ENCODE measurements around the gene FAM114A1.
"Not testable (repeated sequence)": the region's sequence is repeated elsewhere in the genome, so short reads cannot be mapped to it uniquely, and the experiment has no call there.

The FAM114A1 gene

GRCh38 chr4:38926896-38927295, 59.3 kb downstream of the FAM114A1 start:
- DNase-seq (no peak), ATAC-seq (no peak)
- Mint-ChIP-seq H3K27me3 (no peaks in the 10 kb centered on the region), H3K4me3 (no peak overlapping the region), H3K36me3 (ENCODE audit: low read depth) (no peaks in the 10 kb centered on the region), H3K27ac (no peak overlapping the region), H3K9me3 (no peaks in the 10 kb centered on the region), H3K4me1 (no peaks in the 10 kb centered on the region)

- H3K4me1 Mint-ChIP-seq = no peaks in the 10 kb centered on the region
- H3K27ac Mint-ChIP-seq = no peak overlapping the region
- H3K9me3 Mint-ChIP-seq = no peaks in the 10 kb centered on the region
- ATAC-seq = no peak
- no peak overlapping the region for H3K4me3 Mint-ChIP-seq
- H3K36me3 Mint-ChIP-seq (ENCODE audit: low read depth) = no peaks in the 10 kb centered on the region
- H3K27me3 Mint-ChIP-seq = no peaks in the 10 kb centered on the region
- DNase-seq = no peak
These were observed 61.0 kb downstream of the FAM114A1 start for GRCh38 chr4:38928568-38928967.

GRCh38 chr4:38928974-38929373, 61.4 kb downstream of the FAM114A1 start:
- ATAC-seq = no peak
- H3K36me3 Mint-ChIP-seq (ENCODE audit: low read depth) = no peaks in the 10 kb centered on the region
- no peaks in the 10 kb centered on the region for H3K4me1 Mint-ChIP-seq
- DNase-seq = no peak
- H3K27me3 Mint-ChIP-seq = no peaks in the 10 kb centered on the region
- no peaks in the 10 kb centered on the region for H3K9me3 Mint-ChIP-seq
- no peak overlapping the region for H3K27ac Mint-ChIP-seq
- H3K4me3 Mint-ChIP-seq = no peak overlapping the region

- H3K27ac Mint-ChIP-seq = no peak overlapping the region
- no peak for ATAC-seq
- no peaks in the 10 kb centered on the region for H3K9me3 Mint-ChIP-seq
- H3K4me1 Mint-ChIP-seq = no peaks in the 10 kb centered on the region
- H3K36me3 Mint-ChIP-seq (ENCODE audit: low read depth) = no peaks in the 10 kb centered on the region
- no peak for DNase-seq
- no peak overlapping the region for H3K4me3 Mint-ChIP-seq
- no peaks in the 10 kb centered on the region for H3K27me3 Mint-ChIP-seq
These were observed 62.6 kb downstream of the FAM114A1 start for GRCh38 chr4:38930204-38930603.

GRCh38 chr4:38930707-38931106, 63.1 kb downstream of the FAM114A1 start:
- Mint-ChIP-seq H3K36me3 (ENCODE audit: low read depth) (no peaks in the 10 kb centered on the region), H3K27ac (no peak overlapping the region), H3K27me3 (no peaks in the 10 kb centered on the region), H3K4me1 (no peaks in the 10 kb centered on the region), H3K9me3 (no peaks in the 10 kb centered on the region), H3K4me3 (no peak overlapping the region)
- ATAC-seq (no peak), DNase-seq (no peak)

- H3K4me3 Mint-ChIP-seq = no peak overlapping the region
- no peaks in the 10 kb centered on the region for H3K27me3 Mint-ChIP-seq
- H3K27ac Mint-ChIP-seq = no peak overlapping the region
- no peak for ATAC-seq
- H3K9me3 Mint-ChIP-seq = no peaks in the 10 kb centered on the region
- DNase-seq = no peak
- H3K4me1 Mint-ChIP-seq = no peaks in the 10 kb centered on the region
- no peaks in the 10 kb centered on the region for H3K36me3 Mint-ChIP-seq (ENCODE audit: low read depth)
These were observed 63.5 kb downstream of the FAM114A1 start for GRCh38 chr4:38931125-38931524.

GRCh38 chr4:38935391-38936073, 67.9 kb downstream of the FAM114A1 start:
- H3K36me3 Mint-ChIP-seq (ENCODE audit: low read depth) = no peaks in the 10 kb centered on the region
- no peak for DNase-seq
- H3K4me3 Mint-ChIP-seq = no peak overlapping the region
- no peaks in the 10 kb centered on the region for H3K27me3 Mint-ChIP-seq
- H3K9me3 Mint-ChIP-seq = no peaks in the 10 kb centered on the region
- H3K27ac Mint-ChIP-seq = no peak overlapping the region
- no peak for ATAC-seq
- peaks cover 18% of the 10 kb centered on the region for H3K4me1 Mint-ChIP-seq

- Mint-ChIP-seq H3K36me3 (ENCODE audit: low read depth) (no peaks in the 10 kb centered on the region), H3K27ac (peak overlapping the region; percentile 36), H3K27me3 (no peaks in the 10 kb centered on the region), H3K9me3 (no peaks in the 10 kb centered on the region), H3K4me1 (peaks cover 34% of the 10 kb centered on the region), H3K4me3 (no peak overlapping the region)
- ATAC-seq (peak; percentile 91), DNase-seq (no peak)
These were observed 71.6 kb downstream of the FAM114A1 start for GRCh38 chr4:38939165-38939564.

GRCh38 chr4:38940476-38940875, 72.9 kb downstream of the FAM114A1 start:
- H3K27me3 Mint-ChIP-seq = no peaks in the 10 kb centered on the region
- no peak for DNase-seq

GRCh38 chr4:38941906-38942305, 74.3 kb downstream of the FAM114A1 start:
- peaks cover 34% of the 10 kb centered on the region for H3K4me1 Mint-ChIP-seq
- ATAC-seq; H3K4me3 Mint-ChIP-seq; H3K36me3 Mint-ChIP-seq (ENCODE audit: low read depth); DNase-seq; H3K27me3 Mint-ChIP-seq; H3K9me3 Mint-ChIP-seq; H3K27ac Mint-ChIP-seq: not testable (repeated sequence)

More at GRCh38 chr4:38940476-38940875, 72.9 kb downstream of the FAM114A1 start:
- Mint-ChIP-seq H3K36me3 (ENCODE audit: low read depth) (no peaks in the 10 kb centered on the region), H3K4me1 (peaks cover 34% of the 10 kb centered on the region), H3K27ac (no peak overlapping the region), H3K4me3 (no peak overlapping the region), H3K9me3 (no peaks in the 10 kb centered on the region)
- peak; percentile 61 for ATAC-seq

GRCh38 chr4:38943343-38943742, 75.7 kb downstream of the FAM114A1 start:
- H3K27ac Mint-ChIP-seq = no peak overlapping the region
- ATAC-seq = no peak
- no peak for DNase-seq
- H3K36me3 Mint-ChIP-seq (ENCODE audit: low read depth) = no peaks in the 10 kb centered on the region
- H3K27me3 Mint-ChIP-seq = no peaks in the 10 kb centered on the region
- H3K4me1 Mint-ChIP-seq = peaks cover 36% of the 10 kb centered on the region
- H3K9me3 Mint-ChIP-seq = no peaks in the 10 kb centered on the region
- H3K4me3 Mint-ChIP-seq = no peak overlapping the region

- Mint-ChIP-seq H3K27ac (no peak overlapping the region), H3K9me3 (no peaks in the 10 kb centered on the region), H3K4me1 (peaks cover 35% of the 10 kb centered on the region), H3K36me3 (ENCODE audit: low read depth) (no peaks in the 10 kb centered on the region), H3K4me3 (no peak overlapping the region), H3K27me3 (no peaks in the 10 kb centered on the region)
- ATAC-seq (no peak), DNase-seq (no peak)
These were observed 76.8 kb downstream of the FAM114A1 start for GRCh38 chr4:38944440-38944839.

GRCh38 chr4:38946919-38947318, 79.3 kb downstream of the FAM114A1 start:
- ATAC-seq (no peak), DNase-seq (no peak)
- Mint-ChIP-seq H3K36me3 (ENCODE audit: low read depth) (no peaks in the 10 kb centered on the region), H3K27ac (no peak overlapping the region), H3K4me3 (no peak overlapping the region), H3K4me1 (peaks cover 18% of the 10 kb centered on the region), H3K27me3 (no peaks in the 10 kb centered on the region), H3K9me3 (no peaks in the 10 kb centered on the region)

GRCh38 chr4:38948551-38948950, 80.9 kb downstream of the FAM114A1 start:
- ATAC-seq = no peak
- Mint-ChIP-seq H3K4me3 (no peak overlapping the region), H3K36me3 (ENCODE audit: low read depth) (no peaks in the 10 kb centered on the region), H3K9me3 (no peaks in the 10 kb centered on the region), H3K27ac (no peak overlapping the region), H3K27me3 (no peaks in the 10 kb centered on the region), H3K4me1 (peaks cover 16% of the 10 kb centered on the region)
- DNase-seq = no peak

GRCh38 chr4:38949411-38950051, 81.9 kb downstream of the FAM114A1 start:
- Mint-ChIP-seq H3K4me3 (no peak overlapping the region), H3K27ac (peak overlapping the region; percentile 12)
- peak; percentile 71 for ATAC-seq

More at GRCh38 chr4:38949411-38950051, 81.9 kb downstream of the FAM114A1 start:
- DNase-seq = peak; percentile 6
- Mint-ChIP-seq H3K36me3 (ENCODE audit: low read depth) (no peaks in the 10 kb centered on the region), H3K27me3 (no peaks in the 10 kb centered on the region), H3K4me1 (peaks cover 16% of the 10 kb centered on the region), H3K9me3 (no peaks in the 10 kb centered on the region)

Measured in activated naive CD8-positive, alpha-beta T cell treated with anti-CD3 and anti-CD28 coated beads, Interleukin-2, amount 50 U/mL, for 24 hours (primary cell).